Mesothelial cell of epicardium (in vitro differentiated cells): ENCODE measurements around the gene RAC3. TPM values are rescaled to one million over a fixed set of nuclear protein-coding genes. Genes with fewer than 3 reads are reported as not detected.

ENCODE experiments used
- DNase-seq, 2 experiments: peaks; one replicate each; pipeline ENCODE4 v3.0.0; 2021; ENCODE audit warnings: low spot score in 2 of 2; ENCODE audit not compliant: unreplicated experiment in 2 of 2
- H3K27ac Mint-ChIP-seq: 2 replicates; pipeline ENCODE4 v1.8.0; 2021; ENCODE audit warnings: mixed read lengths
- H3K27me3 Mint-ChIP-seq: 2 replicates; pipeline ENCODE4 v1.8.0; 2021; ENCODE audit warnings: low read depth, mixed read lengths
- H3K36me3 Mint-ChIP-seq: 2 replicates; pipeline ENCODE4 v1.8.0; 2021; ENCODE audit warnings: mixed read lengths
- H3K4me1 Mint-ChIP-seq: 2 replicates; pipeline ENCODE4 v1.8.0; 2021; ENCODE audit warnings: mixed read lengths
- H3K4me3 Mint-ChIP-seq: 2 replicates; pipeline ENCODE4 v1.8.0; 2021; ENCODE audit warnings: mild to moderate bottlenecking, moderate library complexity, mixed read lengths
- H3K9me3 Mint-ChIP-seq: 2 replicates; pipeline ENCODE4 v1.8.0; 2021; ENCODE audit warnings: mixed read lengths
- total RNA-seq: library from RNA; stranded (reverse); gene quantifications from 3 replicates; pipeline ENCODE4 v1.2.1, GENCODE V29; 2021
- TF ChIP-seq, protein P1 (sequence below): fragments of 200-600 bp; sonication (generic); IDR thresholded peaks from one replicate; pipeline ENCODE4 v1.5.0; 2021; ENCODE audit warnings: antibody characterized with exemption; ENCODE audit not compliant: unreplicated experiment

Gene RAC3
- total RNA-seq, 1 donor from 2014 or later: 34.6 TPM

DNA sequence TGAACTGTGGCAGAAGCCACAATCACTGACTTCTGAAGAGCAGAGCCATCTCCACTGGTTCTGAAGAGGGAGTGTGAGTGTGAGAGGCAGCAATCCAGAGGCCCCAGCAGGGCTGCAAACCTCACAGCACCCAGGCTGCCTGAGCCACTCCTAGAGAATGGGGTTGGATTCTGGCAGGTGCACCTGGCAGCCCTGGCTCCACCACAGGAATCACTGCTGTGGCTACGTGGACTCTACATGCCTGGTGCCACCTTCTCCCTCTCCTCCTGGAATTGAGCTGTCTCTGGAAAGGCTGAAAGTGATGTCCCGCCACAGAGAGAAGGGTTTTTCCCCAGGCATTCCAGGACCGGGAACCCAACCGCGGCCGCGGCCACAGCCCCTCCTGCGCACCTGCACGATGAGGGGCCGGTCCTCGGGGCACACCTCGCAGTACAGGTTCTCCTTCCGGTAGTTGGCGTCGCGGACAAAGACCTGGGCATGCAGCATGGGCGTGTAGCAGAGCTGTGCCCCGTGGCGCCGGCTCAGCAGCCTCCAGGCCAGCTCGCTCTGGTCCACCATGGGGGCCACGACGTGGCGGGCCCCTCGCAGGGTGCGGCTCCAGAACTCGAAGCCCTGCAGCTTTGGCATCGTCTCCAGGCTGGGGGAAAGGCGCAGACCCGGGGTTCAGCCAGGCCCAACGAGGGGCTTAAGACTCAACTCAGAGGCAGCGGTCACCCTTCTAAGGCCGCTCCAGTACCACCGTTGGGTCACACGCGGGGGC, 33.1 kb downstream of the RAC3 start:
- Mint-ChIP-seq H3K36me3 (peaks cover 4% of the 10 kb centered on the region), H3K27ac (no peak overlapping the region), H3K4me3 (peak overlapping the region; percentile 64), H3K27me3 (no peaks in the 10 kb centered on the region), H3K4me1 (no peaks in the 10 kb centered on the region), H3K9me3 (no peaks in the 10 kb centered on the region)
- TF ChIP-seq, protein P1, sequence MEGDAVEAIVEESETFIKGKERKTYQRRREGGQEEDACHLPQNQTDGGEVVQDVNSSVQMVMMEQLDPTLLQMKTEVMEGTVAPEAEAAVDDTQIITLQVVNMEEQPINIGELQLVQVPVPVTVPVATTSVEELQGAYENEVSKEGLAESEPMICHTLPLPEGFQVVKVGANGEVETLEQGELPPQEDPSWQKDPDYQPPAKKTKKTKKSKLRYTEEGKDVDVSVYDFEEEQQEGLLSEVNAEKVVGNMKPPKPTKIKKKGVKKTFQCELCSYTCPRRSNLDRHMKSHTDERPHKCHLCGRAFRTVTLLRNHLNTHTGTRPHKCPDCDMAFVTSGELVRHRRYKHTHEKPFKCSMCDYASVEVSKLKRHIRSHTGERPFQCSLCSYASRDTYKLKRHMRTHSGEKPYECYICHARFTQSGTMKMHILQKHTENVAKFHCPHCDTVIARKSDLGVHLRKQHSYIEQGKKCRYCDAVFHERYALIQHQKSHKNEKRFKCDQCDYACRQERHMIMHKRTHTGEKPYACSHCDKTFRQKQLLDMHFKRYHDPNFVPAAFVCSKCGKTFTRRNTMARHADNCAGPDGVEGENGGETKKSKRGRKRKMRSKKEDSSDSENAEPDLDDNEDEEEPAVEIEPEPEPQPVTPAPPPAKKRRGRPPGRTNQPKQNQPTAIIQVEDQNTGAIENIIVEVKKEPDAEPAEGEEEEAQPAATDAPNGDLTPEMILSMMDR: no peak
- no peak for DNase-seq

DNA sequence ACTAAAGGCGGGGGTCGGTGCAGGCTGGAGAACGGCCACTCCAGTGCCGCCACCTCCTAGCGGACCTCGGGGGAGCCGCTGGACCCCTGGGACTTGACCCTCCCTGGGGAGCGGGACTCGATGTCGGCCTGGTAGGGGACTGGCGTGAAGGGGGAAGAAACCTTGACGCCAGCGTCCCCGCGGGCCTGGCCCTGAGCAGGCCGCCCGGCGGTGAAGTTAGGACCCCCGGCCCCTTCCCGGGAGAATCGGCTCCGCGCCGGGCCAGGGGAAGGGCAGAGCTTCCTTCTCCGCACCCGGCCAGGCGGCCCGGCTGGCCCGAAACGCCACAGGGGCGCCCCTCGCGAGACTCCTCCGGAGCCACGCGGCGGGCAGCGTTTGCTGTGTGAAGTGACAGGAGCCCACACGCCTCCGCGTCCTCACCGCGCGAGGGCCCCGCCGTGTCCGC, 33.7 kb downstream of the RAC3 start:
- H3K4me3 Mint-ChIP-seq: peak overlapping the region; percentile 64
- H3K36me3 Mint-ChIP-seq: peaks cover 1% of the 10 kb centered on the region
- no peaks in the 10 kb centered on the region for H3K4me1 Mint-ChIP-seq
- DNase-seq: no peak
- TF ChIP-seq, protein P1: no peak
- no peak overlapping the region for H3K27ac Mint-ChIP-seq
- no peaks in the 10 kb centered on the region for H3K9me3 Mint-ChIP-seq
- H3K27me3 Mint-ChIP-seq: no peaks in the 10 kb centered on the region

DNA sequence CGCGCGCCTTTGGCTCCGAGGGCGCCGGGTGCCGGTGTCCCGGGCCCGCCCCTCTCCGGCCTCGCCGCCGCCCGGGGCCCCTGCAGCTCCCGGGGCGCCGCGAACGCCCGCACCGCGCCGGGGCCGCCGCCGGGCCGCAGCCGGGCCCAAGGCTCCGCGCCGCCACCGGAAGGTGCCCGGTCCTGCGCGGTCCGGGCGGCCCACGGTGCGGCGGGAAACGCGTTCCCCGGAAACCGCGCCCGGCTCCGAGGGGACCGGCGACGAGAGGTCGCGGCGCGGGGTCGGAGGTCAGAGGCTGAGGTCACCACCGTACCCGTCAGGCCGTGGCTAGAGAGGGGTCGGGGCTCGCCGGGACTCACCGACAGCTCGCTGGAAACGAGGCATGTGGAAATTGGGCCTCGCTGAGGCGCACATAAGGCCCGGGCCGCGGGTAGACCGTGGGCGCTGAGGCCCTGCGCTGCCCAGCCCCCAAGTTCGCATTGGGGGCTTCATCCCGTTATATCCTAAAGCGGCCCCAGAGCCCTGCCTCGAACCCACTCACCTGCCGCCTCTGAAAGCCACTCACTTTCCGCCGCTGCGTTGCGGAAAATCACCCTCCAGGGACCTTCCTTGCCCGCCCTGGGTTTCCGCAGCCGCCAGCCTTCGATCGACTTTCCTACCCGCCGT, 34.3 kb downstream of the RAC3 start, which contains the start of gene DUS1L:
TSS of gene DUS1L (minus strand) at position 167 of the 666 bp plus-strand sequence. CDS start 745 bp downstream, outside the sequence.
- peaks cover 3% of the 10 kb centered on the region for H3K27me3 Mint-ChIP-seq
- H3K4me1 Mint-ChIP-seq: no peaks in the 10 kb centered on the region
- TF ChIP-seq, protein P1: no peak
- DNase-seq: no peak
- H3K27ac Mint-ChIP-seq: peak within 1 kb of the TSS; percentile 81
- H3K9me3 Mint-ChIP-seq: no peaks in the 10 kb centered on the region
- H3K36me3 Mint-ChIP-seq: no peaks in the 10 kb centered on the region
- peak within 1 kb of the TSS; percentile 71 for H3K4me3 Mint-ChIP-seq

DNA sequence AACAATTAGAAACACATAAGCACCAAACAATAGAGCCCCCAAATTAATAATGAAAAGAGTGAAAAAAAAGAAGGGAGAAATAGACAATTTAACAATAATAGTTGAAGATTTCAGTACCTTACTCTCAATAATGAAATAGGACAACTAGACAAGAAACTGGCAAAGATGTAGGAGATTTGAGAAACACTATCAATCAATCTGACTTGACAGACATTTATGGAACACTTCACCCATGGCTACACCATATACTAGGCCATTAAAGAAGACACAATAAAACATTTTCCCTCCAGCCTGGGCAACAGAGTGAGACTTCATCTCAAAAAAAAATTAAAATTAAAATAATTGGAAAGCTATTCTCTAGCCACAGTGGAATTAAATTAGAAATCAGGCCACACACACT, 39.1 kb downstream of the RAC3 start:
- Mint-ChIP-seq H3K36me3 (no peaks in the 10 kb centered on the region), H3K27me3 (peaks cover 19% of the 10 kb centered on the region), H3K9me3 (peaks cover 4% of the 10 kb centered on the region), H3K4me3 (no peak overlapping the region), H3K4me1 (no peaks in the 10 kb centered on the region), H3K27ac (no peak overlapping the region)
- no peak for DNase-seq
- TF ChIP-seq, protein P1: no peak

DNA sequence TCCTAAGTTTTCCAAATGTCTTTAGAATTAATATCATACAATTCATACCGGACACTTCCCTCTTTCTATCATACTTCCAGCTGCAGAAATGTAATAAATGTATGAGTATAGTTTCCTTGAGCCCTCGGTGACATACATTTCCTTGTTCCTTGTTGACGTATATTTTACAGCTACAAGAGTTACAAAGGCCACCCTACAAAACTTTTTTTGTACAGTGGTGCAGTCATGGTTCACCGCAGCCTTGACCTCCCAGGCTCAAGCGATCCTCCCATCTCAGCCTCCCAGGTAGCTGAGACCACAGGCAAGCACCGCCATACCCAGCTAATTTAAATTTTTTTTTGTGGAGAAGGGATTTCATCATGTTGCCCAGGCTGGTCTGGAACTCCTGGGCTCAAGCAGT, 41.3 kb downstream of the RAC3 start:
- Mint-ChIP-seq H3K9me3 (peaks cover 4% of the 10 kb centered on the region), H3K27ac (no peak overlapping the region)
- TF ChIP-seq, protein P1: no peak

More for the DNA sequence above, 41.3 kb downstream of the RAC3 start:
- Mint-ChIP-seq H3K36me3 (no peaks in the 10 kb centered on the region), H3K4me3 (no peak overlapping the region), H3K27me3 (peaks cover 19% of the 10 kb centered on the region), H3K4me1 (no peaks in the 10 kb centered on the region)
- DNase-seq: no peak
